Measurements from ENCODE around the gene SUGCT. TPM values are rescaled to one million over a fixed set of nuclear protein-coding genes. Genes with fewer than 3 reads are reported as not detected.

The SUGCT gene
- total and polyA plus RNA-seq, 8 donors: 0.87 to 8.0 (median 2.9) TPM; not detected in 1

- Histone ChIP-seq H3K4me3 (no peak overlapping the region), H3K27ac (no peak overlapping the region), H3K27me3 (no peaks in the 10 kb centered on the region), H3K36me3 (no peaks in the 10 kb centered on the region), H3K4me1 (peaks cover 0 to 5% (median 0%) of the 10 kb centered on the region in 4 donors), H3K9me3 (no peaks in the 10 kb centered on the region)
- WGBS, 5 donors: 58 to 80% (median 73%) methylated on average over 3 of the region's 3 CpGs
- intact Hi-C loops (cut with DNase I; ENCODE audit: low total_unique reads): no loop called here
- DNase-seq: peak in 1 of 2 donors; percentile 27
- TF ChIP-seq POLR2AphosphoS5 (IDR thresholded peaks at IDR 0.05) (no peak), EP300 (IDR thresholded peaks at IDR 0.05) (no peak), POLR2A (IDR thresholded peaks at IDR 0.05) (no peak), CTCF (IDR thresholded peaks at IDR 0.05) (no peak)
These were observed 408.4 kb downstream of the SUGCT start for GRCh38 chr7:40542982-40543741.

GRCh38 chr7:40544221-40544723 lies 409.5 kb downstream of the SUGCT start:
- WGBS, 5 donors: 58 to 71% (median 67%) methylated on average over 6 of the region's 6 CpGs
- intact Hi-C loops (cut with DNase I; ENCODE audit: low total_unique reads): no loop called here
- peak in 1 of 2 donors; percentile 19 for DNase-seq
- Histone ChIP-seq H3K36me3 (no peaks in the 10 kb centered on the region), H3K27me3 (no peaks in the 10 kb centered on the region), H3K27ac (no peak overlapping the region), H3K9me3 (no peaks in the 10 kb centered on the region), H3K4me1 (peaks cover 0 to 5% (median 0%) of the 10 kb centered on the region in 4 donors), H3K4me3 (no peak overlapping the region)
- no peak for TF ChIP-seq POLR2A (IDR thresholded peaks at IDR 0.05)
- TF ChIP-seq POLR2AphosphoS5 (IDR thresholded peaks at IDR 0.05): no peak
- no peak for TF ChIP-seq EP300 (IDR thresholded peaks at IDR 0.05)
- TF ChIP-seq CTCF (IDR thresholded peaks at IDR 0.05): no peak

DNA sequence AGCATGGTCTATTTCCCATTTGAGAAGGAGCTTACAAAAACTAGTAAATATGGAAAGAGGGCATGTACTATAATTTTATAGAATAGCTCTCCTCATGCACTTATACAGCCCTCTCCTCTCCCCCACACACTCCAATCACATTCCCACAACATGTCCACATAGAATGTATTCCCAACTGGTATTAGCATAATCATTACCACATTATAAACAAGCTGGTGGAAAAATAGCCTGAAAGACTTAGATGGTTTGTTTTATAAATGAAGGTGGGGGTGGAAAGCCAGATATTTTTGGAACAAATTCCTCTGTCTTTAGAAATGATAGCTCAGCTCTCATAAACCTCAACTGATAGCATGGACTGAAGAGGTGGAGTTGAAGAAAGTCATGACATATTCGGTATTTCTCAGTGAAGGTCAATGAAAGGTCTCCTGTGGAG lies 410.1 kb downstream of the SUGCT start:
- 45 to 76% (median 69%) methylated on average over 1 of the region's 1 CpG for WGBS, 5 donors
- H3K27me3 ChIP-seq: no peaks in the 10 kb centered on the region
- H3K27ac ChIP-seq: no peak overlapping the region
- no peak for TF ChIP-seq POLR2A (IDR thresholded peaks at IDR 0.05)
- no peak for TF ChIP-seq EP300 (IDR thresholded peaks at IDR 0.05)
- TF ChIP-seq POLR2AphosphoS5 (IDR thresholded peaks at IDR 0.05): no peak
- no peak for TF ChIP-seq CTCF (IDR thresholded peaks at IDR 0.05)
- no peaks in the 10 kb centered on the region for H3K9me3 ChIP-seq
- peaks cover 0 to 5% (median 0%) of the 10 kb centered on the region in 4 donors for H3K4me1 ChIP-seq
- no peak overlapping the region for H3K4me3 ChIP-seq
- peak in 1 of 2 donors; percentile 21 for DNase-seq
- intact Hi-C loops (cut with DNase I; ENCODE audit: low total_unique reads): no loop called here
- H3K36me3 ChIP-seq: no peaks in the 10 kb centered on the region

DNA sequence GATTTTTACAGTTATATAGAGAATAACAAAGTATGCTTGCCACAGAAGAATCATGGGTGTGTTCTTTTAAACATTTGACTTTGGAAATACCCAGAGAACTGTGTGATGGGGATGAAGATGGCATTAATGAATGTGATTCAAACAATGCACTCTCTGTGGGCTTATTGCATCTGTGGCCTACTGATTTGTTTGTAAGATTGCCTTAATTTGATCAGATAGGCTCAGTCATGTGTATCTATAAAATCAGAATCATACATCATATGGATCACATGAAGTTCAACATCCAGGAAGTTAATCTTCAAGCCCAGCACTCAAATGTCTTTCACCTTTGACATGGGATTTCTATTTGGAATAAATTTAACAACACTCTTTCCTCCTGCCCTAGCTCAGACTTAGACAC lies 410.9 kb downstream of the SUGCT start:
- H3K27me3 ChIP-seq: no peaks in the 10 kb centered on the region
- H3K4me3 ChIP-seq: no peak overlapping the region
- H3K27ac ChIP-seq: no peak overlapping the region
- intact Hi-C loops (cut with DNase I; ENCODE audit: low total_unique reads): no loop called here
- H3K36me3 ChIP-seq: no peaks in the 10 kb centered on the region
- H3K9me3 ChIP-seq: no peaks in the 10 kb centered on the region
- DNase-seq: no peak
- TF ChIP-seq CTCF (IDR thresholded peaks at IDR 0.05): no peak
- TF ChIP-seq POLR2AphosphoS5 (IDR thresholded peaks at IDR 0.05): no peak
- TF ChIP-seq POLR2A (IDR thresholded peaks at IDR 0.05): no peak
- no peak for TF ChIP-seq EP300 (IDR thresholded peaks at IDR 0.05)
- H3K4me1 ChIP-seq: peaks cover 0 to 5% (median 0%) of the 10 kb centered on the region in 4 donors

Measured in stomach (tissue), 9 donors.